GM21717 (cell line): ENCODE results near the gene STYXL2.

Experiments used
- ATAC-seq: cut with Tn5 transposase; IDR thresholded peaks from one replicate; pipeline ENCODE4 v1.9.1; 2021; ENCODE audit warnings: mild to moderate bottlenecking, moderate library complexity; ENCODE audit not compliant: unreplicated experiment

Gene STYXL2

DNA sequence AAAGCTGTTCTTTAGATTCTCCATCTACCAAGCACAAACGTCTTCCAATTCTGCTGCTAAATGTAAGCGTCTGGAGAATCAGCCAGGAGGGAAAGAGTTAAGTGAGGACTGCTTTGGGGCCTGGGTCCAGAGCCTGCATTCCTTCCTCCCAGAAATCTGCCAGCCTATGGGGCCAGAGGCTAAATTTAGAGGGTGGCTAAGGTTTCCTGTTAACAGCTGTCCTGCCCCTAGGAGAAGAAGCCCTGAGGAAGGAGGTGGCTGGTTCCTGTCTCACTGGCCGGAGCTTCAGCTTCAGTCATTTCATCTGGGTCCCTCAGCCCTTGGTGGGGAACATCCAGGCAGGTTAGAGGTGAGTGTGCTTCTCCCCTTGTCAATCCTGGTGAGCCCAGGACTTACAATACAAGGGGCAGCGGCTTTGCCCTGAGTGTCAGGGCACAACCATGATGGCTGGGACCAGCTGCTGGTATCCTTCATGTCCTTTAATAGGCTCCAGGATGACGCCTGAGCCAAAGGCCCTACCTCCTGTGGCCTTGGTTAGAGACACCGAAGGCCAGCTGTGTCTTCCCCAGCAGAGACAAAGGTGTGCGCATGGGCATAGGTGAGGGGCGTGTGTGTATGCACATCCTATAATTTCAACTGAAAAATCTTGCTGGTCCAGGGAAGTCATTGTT is at the start of gene STYXL2:
TSS of gene STYXL2 (plus strand) at position 230 of the 671 bp plus-strand sequence. CDS start 775 bp downstream, outside the sequence.
- ATAC-seq, result no peak

DNA sequence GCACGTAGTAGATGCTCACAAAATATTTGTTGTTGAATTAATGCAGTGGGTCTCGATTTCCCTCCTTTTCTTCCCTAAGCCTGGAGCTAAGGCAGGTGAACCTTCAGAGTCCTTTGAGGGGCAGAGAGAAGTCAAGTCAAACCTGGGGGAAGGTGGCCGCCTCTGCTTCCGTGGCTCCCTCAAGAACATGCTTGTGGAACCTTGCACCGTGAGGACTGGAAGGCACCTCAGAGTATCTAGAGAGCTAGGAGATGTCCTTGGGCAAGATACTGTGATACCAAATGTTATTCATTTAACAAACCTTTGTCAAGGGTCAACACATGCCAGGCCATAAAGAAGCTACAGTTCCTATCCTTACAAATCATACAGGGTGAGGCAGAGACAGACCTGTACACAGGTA is 42.0 kb upstream of the STYXL2 start:
- no peak for ATAC-seq

DNA sequence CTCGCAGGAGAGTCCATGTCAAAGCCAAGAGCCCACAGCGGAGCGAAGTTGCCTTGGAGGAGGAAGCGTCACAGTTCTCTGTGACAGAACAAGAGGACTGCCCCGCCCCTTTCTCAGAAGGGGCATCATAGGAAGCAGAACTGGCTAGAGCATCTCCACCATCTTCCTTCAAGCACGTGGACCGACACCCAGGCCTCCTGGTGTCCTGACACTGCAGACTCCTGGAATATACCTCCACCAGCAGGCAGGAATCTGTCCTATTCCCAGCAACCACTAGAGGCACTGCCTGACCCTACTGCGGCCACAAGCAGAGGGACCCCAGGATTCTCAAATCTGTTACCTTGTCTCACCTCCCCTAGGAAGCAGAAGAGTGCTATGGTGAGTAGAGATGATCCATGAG is 41.5 kb upstream of the STYXL2 start:
- no peak for ATAC-seq

DNA sequence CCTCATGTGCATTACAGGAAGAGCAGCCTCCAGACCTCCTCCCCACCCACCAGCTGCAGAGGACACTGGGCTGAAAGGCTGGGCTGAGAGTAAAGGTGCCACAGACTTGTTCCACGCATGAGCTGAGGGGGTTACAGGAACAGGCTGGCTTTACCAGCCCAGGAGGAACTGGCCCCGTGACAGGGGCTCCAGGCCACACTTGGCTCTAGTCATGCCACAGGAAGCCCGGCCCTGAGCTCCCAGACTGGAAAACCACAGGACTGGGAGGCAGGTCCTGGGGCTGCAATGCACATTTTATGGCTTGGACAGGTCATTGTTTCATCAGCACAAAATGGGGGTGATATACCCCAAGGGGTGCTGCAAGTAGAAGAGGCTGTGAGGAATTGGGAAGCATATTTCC is 39.3 kb upstream of the STYXL2 start:
- no peak for ATAC-seq

DNA sequence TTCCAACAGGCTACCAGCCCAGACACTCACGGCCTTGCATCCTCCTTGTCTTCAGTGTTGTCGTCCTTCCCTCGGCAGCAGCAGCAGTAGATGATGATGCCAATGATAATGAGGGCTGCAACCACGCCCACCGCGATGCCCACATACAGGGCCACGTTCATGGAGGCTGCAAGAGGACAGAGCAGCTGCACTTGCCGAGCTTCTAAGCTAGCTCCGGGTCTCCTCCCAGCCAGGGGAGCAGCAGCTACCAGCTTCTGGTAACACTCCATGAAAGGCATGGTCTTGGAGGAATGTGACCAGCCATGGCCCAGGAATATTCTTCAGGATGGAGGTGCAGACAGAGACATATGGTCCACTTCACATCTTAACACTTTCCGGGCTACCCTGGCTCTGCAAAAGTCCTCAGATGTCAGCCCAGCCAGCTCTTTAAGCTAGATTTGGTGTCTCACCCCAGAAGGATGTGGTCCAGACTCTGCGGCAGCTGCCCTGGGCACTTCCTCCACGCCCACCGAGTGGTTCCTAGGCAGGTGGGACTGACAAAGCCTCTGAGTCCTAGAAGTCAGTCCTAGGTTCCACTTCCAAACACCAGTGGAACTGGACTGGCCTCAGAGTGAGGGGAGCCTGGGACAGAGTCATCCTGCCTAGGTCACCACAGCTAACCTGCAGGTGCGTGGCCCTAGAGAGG is 38.8 kb upstream of the STYXL2 start:
- no peak for ATAC-seq

DNA sequence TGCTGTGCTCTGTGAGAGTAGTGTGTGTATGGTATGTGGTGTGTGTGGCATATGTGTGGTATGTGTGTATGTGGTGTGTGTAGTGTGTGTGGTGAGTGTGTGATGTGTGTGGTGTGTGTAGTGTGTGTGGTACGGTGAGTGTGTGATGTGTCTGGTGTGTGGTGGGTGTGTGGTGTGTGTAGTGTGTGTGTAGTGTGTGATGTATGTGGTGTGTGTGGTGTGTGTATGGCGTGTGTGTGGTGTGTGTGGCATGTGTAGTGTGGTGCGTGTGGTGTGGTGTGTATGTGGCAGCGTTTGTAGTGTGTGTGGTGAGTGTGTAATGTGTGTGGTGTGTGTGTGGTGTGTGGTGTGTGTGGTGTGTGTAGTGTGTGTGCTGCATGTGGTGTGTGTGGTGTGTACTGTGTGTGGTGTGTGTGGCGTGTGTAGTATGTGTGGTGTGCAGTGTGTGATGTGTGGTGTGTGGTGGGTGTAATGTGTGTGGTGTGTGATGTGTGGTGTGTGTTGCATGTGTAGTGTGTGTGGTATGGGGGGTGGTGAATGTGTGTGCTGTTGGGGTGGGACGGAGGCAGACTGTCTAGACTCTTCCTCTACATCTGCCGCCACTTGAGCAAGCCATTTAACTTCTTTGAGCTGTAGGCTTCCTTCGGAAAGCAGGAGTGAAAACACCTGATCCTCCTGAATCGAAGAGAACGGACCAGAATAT is 37.2 kb upstream of the STYXL2 start:
- ATAC-seq, result no peak

DNA sequence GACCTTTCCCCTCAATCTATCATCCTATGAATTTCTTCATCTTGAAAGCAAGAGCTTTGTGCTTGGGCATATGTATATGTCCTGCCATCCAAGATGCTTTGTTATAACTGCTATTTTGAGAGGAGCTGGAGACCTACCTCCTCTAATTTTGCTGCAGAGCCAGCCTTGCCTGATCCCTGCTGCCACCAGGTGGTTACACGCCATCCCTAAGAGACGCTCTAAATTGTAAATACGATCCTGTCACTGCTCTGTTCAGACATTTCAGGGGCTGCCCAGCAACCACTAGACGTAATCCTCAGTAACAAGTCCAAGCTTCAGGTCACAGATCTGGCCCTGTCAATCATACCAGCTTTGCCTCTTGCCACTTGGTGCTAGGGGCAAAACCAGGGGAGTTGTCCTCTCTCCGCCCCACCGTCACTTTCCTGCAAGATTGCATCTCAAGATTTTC is 36.6 kb upstream of the STYXL2 start:
- no peak for ATAC-seq

DNA sequence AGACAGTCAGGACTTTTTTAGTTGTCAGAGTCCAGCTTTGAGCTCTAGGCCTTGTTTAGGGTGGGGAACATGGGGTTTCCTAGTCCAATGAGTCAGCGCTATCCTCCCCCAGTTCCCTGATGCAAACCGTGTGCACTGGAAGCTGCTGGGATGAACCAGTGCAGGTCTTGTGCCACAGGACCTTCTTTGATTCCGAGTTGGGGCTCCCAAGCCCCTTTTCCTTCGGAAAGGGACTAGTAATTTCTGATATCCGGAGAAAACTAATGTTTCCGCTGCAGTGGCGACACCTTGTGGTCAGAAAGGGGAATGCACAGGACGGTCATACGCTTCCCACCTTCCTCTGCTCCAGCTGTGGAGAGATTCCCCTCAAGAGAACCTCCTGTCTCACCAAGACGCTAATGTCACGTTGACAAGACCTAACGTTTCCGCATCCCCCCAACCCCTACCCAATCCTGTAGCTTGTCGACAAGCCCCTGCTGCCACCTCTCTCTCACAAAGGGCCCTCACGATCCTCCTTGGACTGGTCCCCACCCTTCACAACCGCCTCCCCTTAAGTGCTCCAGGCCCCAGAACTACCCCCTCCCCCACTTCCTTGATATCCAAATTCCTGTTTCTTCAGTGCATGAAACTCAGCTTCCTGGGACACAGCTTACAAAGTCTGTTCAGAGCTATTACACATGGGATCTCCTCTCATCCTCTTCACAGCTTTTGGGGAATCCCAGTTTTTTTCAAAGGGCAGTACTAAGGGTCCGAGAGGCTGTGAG is 34.6 kb upstream of the STYXL2 start:
- no peak for ATAC-seq

DNA sequence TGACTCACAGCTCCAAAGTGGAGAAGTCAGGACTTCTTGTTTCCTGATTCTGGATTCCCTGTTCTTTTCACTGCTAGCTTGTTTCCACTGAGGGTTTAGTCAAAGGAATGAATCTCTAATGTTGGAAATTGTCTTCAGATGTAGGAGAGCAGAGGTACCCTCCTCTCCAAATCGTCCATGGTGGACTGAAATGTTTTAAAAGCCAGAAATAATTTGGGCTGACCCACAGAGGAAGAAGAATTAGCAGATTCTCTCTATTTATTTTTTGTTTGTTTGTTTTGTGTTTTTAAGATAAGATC is 34.1 kb upstream of the STYXL2 start:
- no peak for ATAC-seq

DNA sequence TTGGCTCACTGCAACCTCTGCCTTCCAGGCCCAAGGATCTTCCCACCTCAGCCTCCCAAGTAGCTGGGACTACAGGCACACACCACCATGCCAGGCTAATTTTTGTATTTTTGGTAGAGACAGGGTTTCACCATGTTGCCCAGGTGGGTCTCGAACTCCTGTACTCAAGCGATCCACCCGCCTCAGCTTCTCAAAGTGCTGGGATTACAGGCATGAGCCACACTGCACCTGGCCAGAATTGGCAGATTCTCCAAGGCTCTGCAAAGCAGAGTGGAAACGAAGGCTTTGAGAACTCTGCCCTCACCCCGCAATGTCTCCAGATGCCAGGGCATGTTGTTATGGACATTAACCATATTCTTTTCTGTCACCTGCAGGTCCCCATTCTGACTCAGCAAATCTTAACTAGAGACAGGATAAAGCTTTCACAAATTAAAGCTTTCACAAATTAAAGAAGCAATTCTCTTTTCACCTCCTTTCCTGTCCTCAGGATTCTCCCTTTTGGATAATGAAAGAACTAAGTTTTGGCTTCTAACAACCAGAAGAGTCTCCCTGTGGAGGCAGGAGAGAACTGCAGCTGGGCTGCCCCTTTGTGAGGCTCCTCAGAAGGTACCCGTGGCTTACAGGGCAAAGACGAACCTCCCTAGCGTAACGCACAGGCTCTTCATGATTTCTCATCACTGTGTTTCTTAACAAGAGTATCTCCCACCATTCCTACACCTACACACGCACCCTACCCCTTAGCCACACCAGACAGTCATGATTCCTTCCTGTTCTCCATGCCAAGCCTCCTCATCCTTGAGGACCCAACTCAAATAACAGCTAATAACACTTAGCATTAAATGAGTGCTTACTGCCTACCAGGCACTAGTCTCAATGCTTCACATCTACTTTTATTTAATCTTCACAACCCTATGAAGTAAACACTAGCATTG is 33.5 kb upstream of the STYXL2 start:
- no peak for ATAC-seq

DNA sequence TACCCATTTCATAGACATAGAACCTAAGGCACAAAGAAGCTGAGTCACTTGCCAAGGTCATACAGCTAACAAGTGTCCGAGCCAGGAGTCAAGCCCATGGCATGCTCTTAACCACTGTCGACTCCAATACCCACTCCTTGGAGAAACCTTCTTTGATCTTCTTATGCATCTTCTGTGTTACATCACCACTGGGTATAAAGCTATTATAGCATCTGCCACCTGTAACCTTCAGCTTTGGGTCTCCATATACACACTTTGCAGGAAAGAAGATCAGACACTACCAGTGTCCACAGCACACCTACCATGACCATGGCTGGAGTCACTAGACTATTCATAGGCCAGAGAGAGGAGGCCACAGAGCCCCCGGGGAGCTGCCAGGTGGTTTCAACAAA is 32.8 kb upstream of the STYXL2 start:
- ATAC-seq, result no peak

DNA sequence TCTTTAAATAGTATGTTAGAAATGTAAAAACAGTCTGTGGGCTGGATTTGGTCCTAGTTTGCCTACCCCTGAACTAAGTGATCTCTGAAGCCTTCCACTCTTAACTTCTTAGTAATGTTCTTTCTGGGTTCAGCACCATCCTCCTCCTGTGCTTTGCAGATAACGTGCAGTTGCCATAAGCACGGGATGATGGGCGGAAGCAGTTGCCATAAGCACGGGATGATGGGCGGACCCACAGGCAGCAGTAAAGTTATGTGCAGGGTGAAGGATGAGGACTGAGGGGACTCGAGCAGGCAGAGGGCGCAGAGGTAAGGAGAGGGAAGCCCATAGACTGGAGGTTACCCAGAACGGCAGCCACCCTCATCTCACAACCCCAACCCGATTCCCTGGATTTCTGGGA is 29.3 kb upstream of the STYXL2 start:
- no peak for ATAC-seq

DNA sequence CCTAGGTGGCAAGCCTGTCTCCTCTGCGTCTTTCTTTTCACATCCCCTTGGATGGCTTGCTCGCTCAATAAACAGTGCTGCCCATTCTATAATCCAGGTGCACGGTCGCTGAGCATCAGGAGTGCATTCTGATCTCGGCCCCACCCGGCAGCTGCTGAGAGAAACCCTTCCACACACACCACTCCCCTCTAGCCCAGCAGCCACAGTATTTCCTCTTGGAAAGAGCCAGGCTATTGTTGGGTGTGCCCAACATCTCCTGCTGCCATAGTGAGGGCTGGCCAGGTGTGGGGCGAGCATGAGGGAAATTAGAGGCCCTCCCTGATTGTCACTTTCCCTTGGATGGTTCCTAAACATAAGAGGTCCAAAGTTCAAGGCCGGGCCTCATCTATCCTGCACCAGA is 28.4 kb upstream of the STYXL2 start:
- ATAC-seq, result no peak

DNA sequence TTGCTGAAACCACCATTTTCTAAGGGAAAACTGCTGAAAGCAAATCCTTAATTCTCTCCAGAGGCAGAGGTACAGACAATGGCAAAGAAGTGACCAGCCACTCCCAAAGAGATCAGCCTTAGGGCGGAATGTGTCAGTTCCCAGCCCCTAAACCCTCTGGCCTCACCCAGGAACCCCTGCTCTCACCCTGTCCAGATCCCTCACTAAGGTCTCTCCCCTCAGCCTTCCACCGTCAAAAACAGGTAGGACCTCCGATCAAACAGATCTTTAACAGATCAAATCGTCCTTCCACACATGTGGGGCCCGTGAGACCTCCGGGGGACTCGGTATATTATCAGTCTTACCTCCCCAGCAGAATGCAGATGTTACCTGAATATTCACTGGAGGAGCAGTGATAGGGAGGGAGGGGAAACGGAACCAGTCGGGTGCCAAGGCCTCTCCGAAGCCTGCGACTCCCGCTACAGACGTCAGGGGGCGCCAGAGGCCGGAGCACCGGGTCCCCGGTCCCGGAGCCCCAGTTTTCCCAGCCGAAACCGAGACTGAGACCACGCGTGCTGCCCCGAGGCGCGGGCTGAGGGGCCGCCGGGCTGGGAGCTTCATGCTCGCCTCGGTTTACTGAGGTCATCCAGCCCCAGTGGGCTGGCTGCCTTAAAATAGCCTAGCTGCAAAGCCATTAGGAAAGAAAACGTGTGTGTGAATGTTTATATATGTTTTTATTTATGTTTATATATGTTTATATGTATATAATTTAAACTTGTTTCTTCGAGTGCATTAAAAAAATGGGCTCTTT is 27.3 kb upstream of the STYXL2 start:
- peak; percentile 75 for ATAC-seq

DNA sequence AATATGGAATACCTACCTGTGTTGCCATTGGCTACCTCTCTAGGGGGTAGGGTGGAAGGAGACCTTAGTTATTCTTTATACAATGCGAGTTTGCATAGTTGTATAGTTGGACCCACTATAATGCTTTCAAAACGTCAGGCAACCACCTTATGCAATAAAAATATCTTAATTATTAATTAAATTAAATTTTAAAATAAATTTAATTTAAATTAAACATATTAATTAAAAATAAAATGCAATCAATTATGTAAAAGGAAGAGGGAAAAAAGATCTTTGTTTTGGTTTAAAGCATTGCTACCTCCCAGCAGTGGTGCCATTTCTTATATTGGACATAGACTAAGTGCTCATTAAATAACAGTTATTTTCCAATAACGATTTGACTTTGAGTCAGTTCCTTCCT is 26.0 kb upstream of the STYXL2 start:
- ATAC-seq, result no peak

DNA sequence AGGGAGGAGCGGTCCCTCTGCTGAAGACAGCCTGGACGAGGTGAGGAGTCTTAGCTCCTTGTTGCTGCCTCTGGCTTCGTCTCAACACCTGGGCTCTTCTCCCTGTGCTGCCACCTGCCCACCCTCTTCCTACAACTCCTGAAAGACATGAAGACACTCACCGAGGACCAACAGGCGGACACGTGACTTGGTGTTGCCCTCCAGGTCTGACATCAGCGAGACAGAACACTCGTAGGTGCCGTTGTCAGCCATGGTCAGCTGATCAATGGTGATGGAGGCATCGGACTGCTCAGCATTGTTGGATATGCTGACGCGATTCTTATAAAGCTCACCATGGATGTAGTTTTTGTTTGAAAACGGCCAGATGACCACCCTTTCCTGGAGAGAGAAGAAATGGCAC is 25.1 kb upstream of the STYXL2 start:
- ATAC-seq, result no peak

DNA sequence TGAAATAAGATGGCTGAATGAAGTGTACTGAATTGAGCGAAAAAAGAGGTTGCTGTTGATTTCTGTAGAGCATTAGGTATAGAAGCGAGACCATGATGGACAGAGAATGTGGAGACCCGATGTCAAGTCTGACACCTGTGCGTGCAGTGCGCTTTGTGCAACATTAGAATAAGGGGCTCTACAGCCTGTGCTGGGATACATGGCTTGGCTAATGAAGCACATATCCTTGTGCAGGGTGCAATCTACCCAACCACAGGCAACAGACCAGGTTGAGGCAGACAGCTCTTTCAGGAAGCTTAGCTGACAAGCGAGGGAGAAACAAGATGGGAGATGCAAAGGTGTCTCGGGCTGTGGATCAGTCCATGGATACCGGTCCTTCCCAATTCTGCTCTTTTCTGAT is 22.6 kb upstream of the STYXL2 start:
- no peak for ATAC-seq

DNA sequence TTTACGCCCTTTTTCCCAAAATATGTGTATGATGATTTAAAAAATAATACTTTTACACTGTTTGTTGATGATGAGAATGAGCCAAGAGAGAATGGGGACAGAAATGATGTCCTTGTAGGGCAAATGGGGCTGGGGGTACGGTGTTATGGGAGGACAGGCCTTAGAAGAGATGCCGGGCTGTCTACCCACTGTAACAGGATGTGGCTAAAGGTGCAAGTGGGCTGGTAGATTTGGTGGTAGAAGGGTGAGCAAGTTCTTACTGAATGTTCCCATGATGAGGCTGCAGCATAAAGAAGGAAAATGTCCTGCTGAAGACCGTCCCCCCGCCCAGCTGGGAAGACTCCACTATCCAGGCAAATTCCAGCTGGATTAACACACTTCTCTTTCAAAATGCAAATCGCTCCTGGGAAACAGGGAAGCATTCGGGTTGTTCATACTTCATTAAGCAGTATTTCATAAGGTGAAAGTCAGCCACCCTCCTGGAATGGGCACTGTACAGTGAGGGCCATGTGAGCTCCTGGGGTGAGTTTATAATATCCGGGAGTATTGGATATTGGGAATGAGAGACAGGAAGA is 17.7 kb upstream of the STYXL2 start:
- no peak for ATAC-seq

DNA sequence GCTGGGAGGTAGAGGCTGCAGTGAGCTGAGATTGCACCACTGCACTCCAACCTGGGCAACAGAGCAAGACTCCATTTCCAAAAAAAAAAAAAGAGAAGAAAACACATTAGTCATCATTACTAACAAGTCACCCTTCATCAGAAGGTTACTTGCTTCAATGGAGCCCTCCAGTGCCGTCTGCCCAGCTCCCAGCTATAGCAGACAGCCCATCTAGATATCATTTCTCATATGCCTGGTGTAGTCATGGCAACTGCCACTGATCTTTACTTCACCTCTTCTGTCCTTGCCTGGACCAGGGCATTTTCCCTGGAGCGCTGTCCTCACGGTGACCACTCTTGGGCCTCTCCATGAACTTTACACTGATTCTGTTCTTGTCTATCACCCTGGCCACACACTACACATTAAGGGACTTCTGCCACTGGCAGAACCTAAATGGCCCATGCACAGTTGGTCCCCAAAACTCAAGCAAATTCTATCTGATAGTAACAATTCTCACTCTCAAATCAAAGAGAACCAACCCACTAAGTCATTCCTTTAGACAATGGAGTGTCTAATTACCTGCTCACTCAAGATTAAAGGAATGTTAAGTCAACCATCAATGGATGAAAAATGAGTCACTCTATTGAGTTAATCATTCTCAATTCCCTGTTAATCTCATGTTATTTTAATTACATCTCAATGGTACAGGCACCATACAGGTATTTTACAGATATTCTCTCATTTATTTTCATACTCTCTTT is 16.6 kb upstream of the STYXL2 start:
- no peak for ATAC-seq
